HL-60 (cell line): ENCODE results near the gene ALK.

Experiments
- GABPA ChIP-seq: IDR thresholded peaks from 2 replicates; pipeline ENCODE4 v1.6.1; 2012; ENCODE audit warnings: low read depth
- POLR2AphosphoS5 ChIP-seq: IDR thresholded peaks from 2 replicates; pipeline ENCODE4 v1.6.1; 2012; ENCODE audit warnings: low read depth
- TF ChIP-seq, protein P1 (sequence below): IDR thresholded peaks from one replicate; pipeline ENCODE4 v1.5.1; 2011; ENCODE audit warnings: low read length, control low read depth, inconsistent platforms; ENCODE audit not compliant: insufficient read depth
- TF ChIP-seq, protein P2 (sequence below): IDR thresholded peaks from 2 replicates; pipeline ENCODE4 v1.6.1; 2012; ENCODE audit warnings: low read depth; ENCODE audit not compliant: insufficient replicate concordance

DNA sequence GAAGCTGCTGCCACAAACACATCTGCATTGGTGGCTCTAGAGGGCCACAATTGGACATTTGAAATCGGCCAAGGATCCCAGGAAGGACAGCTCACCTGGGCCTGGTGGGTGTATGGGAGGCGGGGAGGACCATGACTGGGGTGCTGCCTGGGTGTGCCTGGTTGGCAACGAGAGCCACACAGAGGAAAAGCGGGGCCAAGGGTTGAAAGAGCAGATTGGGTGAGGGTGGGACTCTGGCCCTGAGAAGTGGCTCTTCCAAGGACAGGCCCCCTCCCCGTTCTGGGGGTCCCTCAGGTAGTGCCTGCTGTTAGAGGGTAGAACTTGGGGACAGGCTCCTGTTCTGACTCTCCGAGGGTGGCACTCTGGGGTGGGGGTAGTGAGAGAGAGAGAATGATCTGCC, 703.3 kb downstream of the ALK start:
- TF ChIP-seq, protein P1, sequence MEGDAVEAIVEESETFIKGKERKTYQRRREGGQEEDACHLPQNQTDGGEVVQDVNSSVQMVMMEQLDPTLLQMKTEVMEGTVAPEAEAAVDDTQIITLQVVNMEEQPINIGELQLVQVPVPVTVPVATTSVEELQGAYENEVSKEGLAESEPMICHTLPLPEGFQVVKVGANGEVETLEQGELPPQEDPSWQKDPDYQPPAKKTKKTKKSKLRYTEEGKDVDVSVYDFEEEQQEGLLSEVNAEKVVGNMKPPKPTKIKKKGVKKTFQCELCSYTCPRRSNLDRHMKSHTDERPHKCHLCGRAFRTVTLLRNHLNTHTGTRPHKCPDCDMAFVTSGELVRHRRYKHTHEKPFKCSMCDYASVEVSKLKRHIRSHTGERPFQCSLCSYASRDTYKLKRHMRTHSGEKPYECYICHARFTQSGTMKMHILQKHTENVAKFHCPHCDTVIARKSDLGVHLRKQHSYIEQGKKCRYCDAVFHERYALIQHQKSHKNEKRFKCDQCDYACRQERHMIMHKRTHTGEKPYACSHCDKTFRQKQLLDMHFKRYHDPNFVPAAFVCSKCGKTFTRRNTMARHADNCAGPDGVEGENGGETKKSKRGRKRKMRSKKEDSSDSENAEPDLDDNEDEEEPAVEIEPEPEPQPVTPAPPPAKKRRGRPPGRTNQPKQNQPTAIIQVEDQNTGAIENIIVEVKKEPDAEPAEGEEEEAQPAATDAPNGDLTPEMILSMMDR, result no peak
- TF ChIP-seq, protein P2, sequence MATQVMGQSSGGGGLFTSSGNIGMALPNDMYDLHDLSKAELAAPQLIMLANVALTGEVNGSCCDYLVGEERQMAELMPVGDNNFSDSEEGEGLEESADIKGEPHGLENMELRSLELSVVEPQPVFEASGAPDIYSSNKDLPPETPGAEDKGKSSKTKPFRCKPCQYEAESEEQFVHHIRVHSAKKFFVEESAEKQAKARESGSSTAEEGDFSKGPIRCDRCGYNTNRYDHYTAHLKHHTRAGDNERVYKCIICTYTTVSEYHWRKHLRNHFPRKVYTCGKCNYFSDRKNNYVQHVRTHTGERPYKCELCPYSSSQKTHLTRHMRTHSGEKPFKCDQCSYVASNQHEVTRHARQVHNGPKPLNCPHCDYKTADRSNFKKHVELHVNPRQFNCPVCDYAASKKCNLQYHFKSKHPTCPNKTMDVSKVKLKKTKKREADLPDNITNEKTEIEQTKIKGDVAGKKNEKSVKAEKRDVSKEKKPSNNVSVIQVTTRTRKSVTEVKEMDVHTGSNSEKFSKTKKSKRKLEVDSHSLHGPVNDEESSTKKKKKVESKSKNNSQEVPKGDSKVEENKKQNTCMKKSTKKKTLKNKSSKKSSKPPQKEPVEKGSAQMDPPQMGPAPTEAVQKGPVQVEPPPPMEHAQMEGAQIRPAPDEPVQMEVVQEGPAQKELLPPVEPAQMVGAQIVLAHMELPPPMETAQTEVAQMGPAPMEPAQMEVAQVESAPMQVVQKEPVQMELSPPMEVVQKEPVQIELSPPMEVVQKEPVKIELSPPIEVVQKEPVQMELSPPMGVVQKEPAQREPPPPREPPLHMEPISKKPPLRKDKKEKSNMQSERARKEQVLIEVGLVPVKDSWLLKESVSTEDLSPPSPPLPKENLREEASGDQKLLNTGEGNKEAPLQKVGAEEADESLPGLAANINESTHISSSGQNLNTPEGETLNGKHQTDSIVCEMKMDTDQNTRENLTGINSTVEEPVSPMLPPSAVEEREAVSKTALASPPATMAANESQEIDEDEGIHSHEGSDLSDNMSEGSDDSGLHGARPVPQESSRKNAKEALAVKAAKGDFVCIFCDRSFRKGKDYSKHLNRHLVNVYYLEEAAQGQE, result no peak
- TF ChIP-seq POLR2AphosphoS5 (no peak), GABPA (no peak)
